Measurements from ENCODE around the gene PCNT.

GRCh38 chr21:46388206-46388880, 64.4 kb downstream of the PCNT start:
- TF ChIP-seq CTCF (IDR thresholded peaks at IDR 0.05; ENCODE audit: insufficient read depth, low read length, poor library complexity, severe bottlenecking) (no peak), EZH2phosphoT487 (conservative IDR thresholded peaks at IDR 0.05; ENCODE audit: low read length) (no peak)

Measured in SU-DHL-6 (cell line).